HG02610 (cell line): ENCODE measurements around the gene DHPS.
"Not testable (repeated sequence)": the region's sequence is repeated elsewhere in the genome, so short reads cannot be mapped to it uniquely, and the experiment has no call there.

ENCODE experiments used
- ATAC-seq: cut with Tn5 transposase; IDR thresholded peaks from one replicate; pipeline ENCODE4 v1.9.1; 2021; ENCODE audit warnings: mild to moderate bottlenecking, moderate library complexity; ENCODE audit not compliant: unreplicated experiment

DHPS gene

GRCh38 chr19:12705654-12706331, 24.1 kb upstream of the DHPS start:
- ATAC-seq, result no peak

GRCh38 chr19:12705169-12705568, 23.5 kb upstream of the DHPS start:
- no peak for ATAC-seq

GRCh38 chr19:12703046-12703445, 21.4 kb upstream of the DHPS start:
- no peak for ATAC-seq

GRCh38 chr19:12701596-12702282, 20.1 kb upstream of the DHPS start:
- ATAC-seq, result no peak

- no peak for ATAC-seq
Measured at GRCh38 chr19:12698138-12698537, 16.5 kb upstream of the DHPS start.

- ATAC-seq, result not testable (repeated sequence)
Measured at GRCh38 chr19:12697425-12697824, 15.7 kb upstream of the DHPS start.

- peak; percentile 69 for ATAC-seq
Measured at GRCh38 chr19:12696366-12697335, 15.0 kb upstream of the DHPS start, which contains the start of gene FBXW9. Gene FBXW9 (minus strand): TSS chr19:12696631. CDS start chr19:12696581, 50 bp downstream.

GRCh38 chr19:12695997-12696365, 14.3 kb upstream of the DHPS start:
- peak; percentile 13 for ATAC-seq

- no peak for ATAC-seq
Measured at GRCh38 chr19:12695514-12695913, 13.8 kb upstream of the DHPS start.

- ATAC-seq, result no peak
Measured at GRCh38 chr19:12695096-12695495, 13.4 kb upstream of the DHPS start.

- no peak for ATAC-seq
Measured at GRCh38 chr19:12694641-12695040, 13.0 kb upstream of the DHPS start.

- no peak for ATAC-seq
Measured at GRCh38 chr19:12692960-12693359, 11.3 kb upstream of the DHPS start.

- no peak for ATAC-seq
Measured at GRCh38 chr19:12689581-12690216, 8.0 kb upstream of the DHPS start.

- ATAC-seq, result no peak
Measured at GRCh38 chr19:12689012-12689411, 7.3 kb upstream of the DHPS start.

GRCh38 chr19:12687496-12688196, 6.0 kb upstream of the DHPS start, which contains the start of gene GNG14:
Gene GNG14 (plus strand): TSS chr19:12687998. CDS start chr19:12688049, 51 bp downstream.
- ATAC-seq, result no peak

- no peak for ATAC-seq
Measured at GRCh38 chr19:12685831-12686230, 4.2 kb upstream of the DHPS start.

GRCh38 chr19:12680034-12680433, 1.6 kb downstream of the DHPS start:
- no peak for ATAC-seq

- not testable (repeated sequence) for ATAC-seq
Measured at GRCh38 chr19:12678039-12678438, 3.6 kb downstream of the DHPS start.

GRCh38 chr19:12676928-12677327, 4.8 kb downstream of the DHPS start:
- ATAC-seq, result no peak

- no peak for ATAC-seq
Measured at GRCh38 chr19:12676384-12676792, 5.3 kb downstream of the DHPS start.
